IPS-18c (cell line): ENCODE results near the gene RNF144A.
A peak's percentile ranks its signal among the peaks of the same experiment; 100 is the strongest.
"Not testable (repeated sequence)": the region's sequence is repeated elsewhere in the genome, so short reads cannot be mapped to it uniquely, and the experiment has no call there.

ENCODE experiments used
- H3K4me3 ChIP-seq: 2 replicates; pipeline ENCODE4 v1.7.0; 2013; ENCODE audit warnings: low read depth, mild to moderate bottlenecking, low read length, moderate library complexity; ENCODE audit not compliant: insufficient read depth
- H3K9me3 ChIP-seq: one replicate; pipeline ENCODE4 v1.6.1; 2013; ENCODE audit warnings: mild to moderate bottlenecking, low read length, moderate library complexity; ENCODE audit not compliant: control insufficient read depth, insufficient read depth

Gene RNF144A

DNA sequence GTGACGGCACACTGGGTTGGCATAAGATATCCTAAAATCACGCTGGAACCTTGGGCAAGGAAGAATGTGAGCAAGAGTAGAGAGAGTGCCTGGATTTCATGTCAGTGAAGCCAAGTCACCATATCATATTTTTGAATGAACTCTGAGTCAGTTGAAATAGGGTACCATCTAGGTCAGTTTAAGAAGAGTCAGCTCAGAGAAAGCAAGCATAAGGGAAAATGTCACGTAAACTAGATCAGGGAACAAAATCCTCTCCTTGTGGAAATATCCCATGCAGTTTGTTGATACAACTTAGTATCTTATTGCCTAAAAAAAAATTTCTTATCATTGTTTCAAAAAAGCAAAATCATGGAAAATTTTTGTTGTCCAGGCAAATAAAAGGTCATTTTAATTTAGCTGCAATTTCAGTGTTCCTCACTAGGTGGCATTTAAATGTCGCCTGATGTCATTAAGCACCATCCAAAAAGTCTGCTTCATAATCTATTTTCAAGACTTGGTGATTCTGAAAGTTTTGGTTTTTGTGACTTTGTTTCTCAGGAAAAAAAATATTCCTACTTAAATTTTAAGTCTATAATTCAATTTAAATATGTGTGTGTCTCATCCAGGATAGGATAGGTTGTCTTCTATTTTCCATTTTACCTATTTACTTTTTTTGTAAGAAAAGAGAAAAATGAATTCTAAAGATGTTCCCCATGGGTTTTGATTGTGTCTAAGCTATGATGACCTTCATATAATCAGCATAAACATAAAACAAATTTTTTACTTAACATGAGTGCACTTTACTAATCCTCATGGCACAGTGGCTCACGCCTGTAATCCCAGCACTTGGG, 20.1 kb upstream of the RNF144A start:
- Histone ChIP-seq H3K9me3 (no peaks in the 10 kb centered on the region), H3K4me3 (no peak overlapping the region)

DNA sequence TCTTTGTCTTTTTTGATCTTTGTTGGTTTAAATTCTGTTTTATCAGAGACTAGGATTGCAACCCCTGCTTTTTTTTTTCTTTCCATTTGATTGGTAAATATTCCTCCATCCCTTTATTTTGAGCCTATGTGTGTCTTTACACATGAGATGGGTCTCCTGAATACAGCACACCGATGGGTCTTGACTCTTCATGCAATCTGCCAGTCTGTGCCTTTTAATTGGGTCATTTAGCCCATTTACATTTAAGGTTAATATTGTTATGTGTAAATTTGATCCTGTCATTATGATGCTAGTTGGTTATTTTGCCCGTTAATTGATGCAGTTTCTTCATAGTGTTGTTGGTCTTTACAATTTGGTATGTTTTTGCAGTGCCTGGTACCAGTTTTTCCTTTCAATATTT, 14.6 kb upstream of the RNF144A start:
- H3K9me3 ChIP-seq, H3K4me3 ChIP-seq: not testable (repeated sequence)

- no peak overlapping the region for H3K4me3 ChIP-seq
These were observed 11.5 kb upstream of the RNF144A start for GRCh38 chr2:6905668-6906067.

DNA sequence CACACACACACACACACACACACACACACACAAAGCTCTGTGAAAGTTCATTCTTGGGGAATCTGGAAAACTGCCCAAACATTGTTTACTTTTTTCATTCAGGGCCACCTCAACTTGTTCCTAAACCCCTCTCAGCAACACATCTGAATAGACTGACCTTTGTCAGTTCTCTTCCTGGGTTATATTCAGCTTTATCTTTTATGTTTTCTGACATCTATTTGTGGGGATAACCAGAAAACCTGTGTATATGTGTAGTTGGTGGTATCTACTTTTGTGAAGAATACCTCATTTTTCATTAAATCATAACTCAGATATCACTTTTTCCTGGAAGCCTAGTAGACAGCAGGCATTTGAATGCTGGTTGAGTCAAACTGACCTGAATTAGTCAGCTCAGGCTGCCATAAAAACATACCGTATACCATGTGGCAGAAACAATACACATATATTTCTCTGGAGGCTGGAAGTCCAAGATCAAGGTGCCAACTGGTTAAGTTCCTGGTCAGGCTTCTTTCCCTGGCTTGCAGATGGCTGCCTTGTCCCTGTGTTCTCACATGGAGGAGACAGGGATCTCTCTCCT, 11.0 kb upstream of the RNF144A start:
- H3K9me3 ChIP-seq, result no peaks in the 10 kb centered on the region
- no peak overlapping the region for H3K4me3 ChIP-seq

More at GRCh38 chr2:6905668-6906067, 11.5 kb upstream of the RNF144A start:
- H3K9me3 ChIP-seq, result no peaks in the 10 kb centered on the region

DNA sequence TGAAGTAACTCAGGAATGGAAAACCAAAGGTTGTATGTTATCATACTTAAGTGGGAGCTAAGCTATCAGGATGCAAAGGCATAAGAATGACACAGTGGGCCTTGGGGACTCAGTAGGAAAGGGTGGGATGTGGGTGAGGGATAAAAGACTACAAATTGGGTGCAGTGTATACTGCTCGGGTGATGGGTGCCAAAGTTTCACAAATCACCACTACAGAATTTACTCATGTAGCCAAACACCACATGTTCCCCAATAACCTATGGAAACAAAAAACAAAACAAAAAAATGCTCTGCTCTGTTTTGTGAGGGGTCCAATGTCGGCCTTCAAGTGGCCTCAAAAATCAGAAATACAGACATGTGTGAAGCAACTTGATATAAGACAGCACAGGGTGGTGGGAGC, 8.9 kb upstream of the RNF144A start:
- H3K4me3 ChIP-seq, result no peak overlapping the region
- H3K9me3 ChIP-seq, result no peaks in the 10 kb centered on the region

DNA sequence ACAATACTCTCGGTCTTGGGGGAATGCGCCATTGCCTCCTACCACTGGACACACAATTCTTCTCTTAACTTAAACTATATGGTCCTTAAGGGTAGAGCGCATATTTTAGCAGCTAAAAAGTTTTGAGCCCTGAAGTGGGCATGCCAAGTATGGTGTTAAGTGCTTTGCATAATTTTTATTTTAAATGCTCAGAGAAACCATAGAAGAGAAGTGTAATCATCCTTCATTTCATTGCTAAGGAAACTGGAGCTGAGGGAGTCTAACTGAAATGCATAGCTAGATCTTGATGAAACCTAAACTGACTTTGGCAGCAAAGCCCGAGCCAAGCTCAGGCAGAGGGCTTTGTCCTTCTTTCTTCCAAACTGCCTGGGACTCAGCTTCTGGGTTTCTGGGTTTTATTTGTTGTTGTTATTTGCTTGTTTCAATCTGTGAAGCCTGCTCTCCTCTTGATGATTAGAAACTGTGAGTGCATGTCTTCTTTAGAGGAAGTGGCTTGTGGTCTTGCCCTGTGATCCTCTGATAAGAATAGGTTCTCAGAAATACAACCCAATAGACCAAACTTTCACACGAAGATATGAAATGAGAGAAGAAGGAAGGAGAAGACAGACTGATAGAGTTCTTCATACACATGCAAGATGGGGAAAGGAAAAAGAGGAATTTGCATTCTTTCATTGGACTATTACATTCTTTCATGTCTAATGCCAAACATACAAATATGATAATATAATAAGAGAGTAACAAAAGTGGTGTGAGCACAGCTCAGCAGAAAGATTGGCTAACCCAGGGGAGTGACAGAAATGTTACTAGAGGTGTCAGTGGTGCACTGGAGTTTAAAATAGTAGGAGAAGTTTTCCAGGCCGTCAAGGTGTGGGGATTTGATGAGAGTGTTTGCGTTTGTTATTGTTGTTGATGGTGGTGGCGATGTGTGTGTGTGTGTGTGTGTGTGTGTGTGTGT, 7.5 kb upstream of the RNF144A start:
- H3K9me3 ChIP-seq, result no peaks in the 10 kb centered on the region
- no peak overlapping the region for H3K4me3 ChIP-seq

DNA sequence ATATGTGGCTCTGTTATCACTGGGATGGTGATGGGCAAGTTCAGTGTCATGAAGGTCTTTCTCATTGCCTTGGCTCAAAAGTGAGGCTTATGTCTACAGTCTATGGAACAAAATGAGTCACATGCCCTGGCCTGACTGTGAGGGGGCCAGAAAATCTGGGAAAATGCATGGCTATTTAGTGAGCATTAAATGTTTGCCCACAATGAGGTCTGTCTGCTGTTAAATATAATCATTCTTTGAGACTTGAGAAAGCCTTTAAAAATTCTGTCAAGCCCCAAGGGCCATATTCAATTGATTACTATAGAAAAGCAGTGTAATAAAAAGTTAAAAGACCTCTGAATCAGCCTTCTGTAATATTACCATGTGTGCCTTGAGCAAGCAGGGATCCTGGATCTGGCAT, 5.5 kb upstream of the RNF144A start:
- H3K4me3 ChIP-seq, result no peak overlapping the region
- no peaks in the 10 kb centered on the region for H3K9me3 ChIP-seq

GRCh38 chr2:6913415-6914157, 3.6 kb upstream of the RNF144A start:
- Histone ChIP-seq H3K4me3 (no peak overlapping the region), H3K9me3 (no peaks in the 10 kb centered on the region)

- Histone ChIP-seq H3K4me3 (no peak overlapping the region), H3K9me3 (no peaks in the 10 kb centered on the region)
These were observed 2.4 kb upstream of the RNF144A start for GRCh38 chr2:6914828-6915227.

GRCh38 chr2:6915399-6915798, 1.8 kb upstream of the RNF144A start:
- Histone ChIP-seq H3K4me3 (no peak overlapping the region), H3K9me3 (no peaks in the 10 kb centered on the region)

DNA sequence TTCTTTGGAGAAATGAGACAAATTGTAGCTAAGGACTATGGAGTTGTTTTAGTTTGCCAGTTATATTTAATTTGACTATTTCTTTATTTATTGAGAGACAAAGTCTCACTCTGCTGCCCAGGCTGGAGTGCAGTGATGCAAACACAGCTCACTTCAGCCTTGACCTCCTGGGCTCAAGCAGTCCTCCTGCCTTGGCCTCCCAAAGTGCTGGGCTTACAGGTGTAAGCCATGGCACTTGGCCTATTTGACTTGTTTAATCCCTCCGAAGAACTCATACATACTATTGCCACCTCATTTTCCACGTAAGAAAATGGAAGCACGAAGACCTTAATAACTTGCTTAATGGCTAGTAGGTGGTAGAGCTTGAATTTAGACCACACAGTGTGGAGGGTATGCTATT, 988 bp upstream of the RNF144A start:
- no peak overlapping the region for H3K4me3 ChIP-seq
- no peaks in the 10 kb centered on the region for H3K9me3 ChIP-seq

DNA sequence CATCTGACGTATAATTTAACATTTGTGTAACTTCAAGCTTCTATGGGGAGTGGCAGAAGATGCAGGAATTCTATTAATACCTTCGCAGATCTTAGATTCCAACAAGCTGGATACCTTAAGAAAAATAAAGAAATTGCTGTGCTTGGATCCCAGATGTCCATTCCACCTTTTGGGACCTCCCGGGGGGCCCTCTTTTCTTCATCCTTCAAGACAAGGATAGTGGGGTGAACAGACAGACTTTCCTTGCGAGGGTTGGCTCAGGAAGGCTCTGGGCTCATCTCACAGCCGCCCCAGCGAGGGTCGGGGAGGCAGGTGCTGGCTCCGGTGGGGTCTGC, 509 bp upstream of the RNF144A start:
- H3K9me3 ChIP-seq, result no peaks in the 10 kb centered on the region
- H3K4me3 ChIP-seq, result no peak overlapping the region

DNA sequence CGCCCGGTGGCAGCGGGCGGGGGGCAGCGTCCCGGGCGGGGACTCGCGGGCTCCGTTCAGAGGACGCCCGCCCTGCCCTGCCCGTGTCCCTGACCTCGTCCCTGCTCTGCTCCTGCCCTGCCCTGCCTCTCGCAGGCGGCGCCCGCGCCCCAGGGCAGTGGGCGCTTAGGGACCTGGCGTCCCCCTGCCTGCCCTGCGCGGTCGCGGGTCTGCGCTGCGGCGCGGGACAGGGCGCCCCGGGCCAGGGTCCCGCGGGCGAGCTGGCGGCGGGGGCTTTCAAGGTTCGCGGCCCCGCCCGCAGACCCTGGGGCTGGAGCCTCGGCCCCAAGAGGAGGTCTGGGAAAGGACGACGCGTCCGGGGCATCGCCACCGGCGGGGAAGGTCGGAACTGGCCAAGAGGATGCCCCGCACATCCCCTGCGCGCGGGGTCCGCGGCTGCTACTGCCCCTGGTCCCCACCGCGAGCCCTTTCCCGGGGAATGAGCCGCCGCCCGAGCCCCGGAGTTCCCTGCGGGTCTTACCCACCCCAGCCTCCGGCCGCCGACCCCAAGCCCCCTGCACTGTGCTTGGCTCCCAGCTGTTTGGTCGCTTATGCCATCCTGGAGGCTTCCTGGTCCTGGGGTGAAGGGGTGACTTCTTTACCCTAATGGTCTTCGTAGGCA, 679 bp downstream of the RNF144A start:
- H3K4me3 ChIP-seq, result peak overlapping the region; percentile 56
- no peaks in the 10 kb centered on the region for H3K9me3 ChIP-seq

GRCh38 chr2:6919901-6920742, 2.9 kb downstream of the RNF144A start:
- H3K9me3 ChIP-seq, result no peaks in the 10 kb centered on the region
- H3K4me3 ChIP-seq, result no peak overlapping the region

DNA sequence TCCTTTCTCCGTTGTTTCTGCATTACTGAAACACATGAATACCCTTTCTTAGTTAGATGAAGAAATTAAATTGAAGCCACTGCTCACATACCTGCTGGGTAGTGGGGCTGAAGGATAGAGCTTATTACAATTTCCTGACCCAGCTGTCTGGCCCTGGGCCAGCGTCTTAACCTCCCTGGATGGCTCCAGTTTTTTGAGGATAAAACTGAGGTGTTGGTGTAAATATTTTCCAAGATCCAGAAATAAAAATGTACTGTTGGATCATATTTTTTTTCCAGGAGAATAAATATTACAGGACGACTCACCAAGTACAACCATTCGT, 3.5 kb downstream of the RNF144A start:
- Histone ChIP-seq H3K9me3 (no peaks in the 10 kb centered on the region), H3K4me3 (no peak overlapping the region)

DNA sequence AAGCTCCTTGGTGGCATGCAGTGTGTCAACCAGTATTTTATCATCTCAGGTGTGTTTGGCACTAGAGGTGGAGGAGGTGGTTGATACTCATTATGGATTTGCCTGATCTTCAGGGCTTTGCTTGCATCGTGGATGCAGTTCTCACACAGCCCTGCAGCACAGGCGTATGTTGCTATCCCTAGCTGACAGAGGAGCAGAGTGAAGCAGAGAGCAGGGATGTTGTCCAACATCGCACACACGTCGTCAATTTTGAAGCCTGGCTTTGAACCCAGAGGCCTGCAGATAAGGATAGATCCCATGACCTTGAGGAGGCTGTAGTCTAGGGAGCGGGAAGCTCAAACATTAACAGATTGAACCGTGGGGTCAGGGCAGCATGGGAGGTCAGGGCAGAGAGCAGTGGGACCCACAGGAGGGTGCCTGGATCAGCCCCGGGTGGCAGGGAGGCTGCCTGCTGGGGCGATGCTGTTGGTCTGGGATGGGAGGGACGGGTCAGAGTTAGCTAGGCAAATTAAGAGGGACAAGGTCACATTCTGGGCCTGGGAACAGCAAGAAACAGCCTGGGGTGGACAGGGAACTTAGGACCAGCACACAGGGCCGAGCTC, 4.2 kb downstream of the RNF144A start:
- Histone ChIP-seq H3K9me3 (no peaks in the 10 kb centered on the region), H3K4me3 (no peak overlapping the region)
